Measurements from ENCODE around the gene IL12B. TPM values are rescaled to one million over a fixed set of nuclear protein-coding genes. Genes with fewer than 3 reads are reported as not detected.

IL12B gene
- total and polyA plus RNA-seq, 2 of the 4 experiments (the other 2 are of a cell fraction), result 0.03 TPM; not detected in 1

DNA sequence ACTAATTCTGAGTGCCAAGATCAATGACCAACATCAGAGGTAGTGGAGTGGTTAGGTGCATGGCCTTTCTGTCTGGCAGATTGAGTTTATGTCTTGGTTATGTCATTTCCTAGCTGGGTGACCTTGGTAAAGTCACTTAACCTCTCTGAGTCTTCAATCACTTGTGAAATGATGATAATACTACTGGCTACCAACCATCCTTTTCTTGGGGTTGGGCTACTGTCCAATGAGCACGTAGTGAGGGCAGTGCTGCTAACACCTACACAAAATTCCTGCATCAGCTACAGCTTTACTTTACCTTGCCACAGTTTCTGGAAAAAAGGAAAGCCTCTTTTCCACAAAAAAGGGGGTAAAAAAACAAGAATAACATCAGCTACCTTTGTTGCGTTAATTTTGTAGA, 12.4 kb downstream of the IL12B start:
- H2AFZ ChIP-seq (replicated peaks; ENCODE audit: low read length, poor library complexity), result no peak overlapping the region
- H4K5ac ChIP-seq (ENCODE audit: low read depth, low read length), result no peak overlapping the region
- no peak overlapping the region for H3K9ac ChIP-seq (ENCODE audit: low read depth, low read length)
- no peak overlapping the region for H3K27ac ChIP-seq (ENCODE audit: insufficient read depth, low read length)
- no peaks in the 10 kb centered on the region for H3K79me1 ChIP-seq (ENCODE audit: low read depth in 1 of 2, low read length in 2 of 2)
- H2BK120ac ChIP-seq (ENCODE audit: low read depth, low read length), result no peak overlapping the region
- H4K8ac ChIP-seq (ENCODE audit: low read depth in 2 of 2, low read length in 2 of 2), result no peak overlapping the region
- H2AK9ac ChIP-seq (replicated peaks; ENCODE audit: low read depth, low read length, poor library complexity), result no peak overlapping the region
- dilution Hi-C loops (cut with HindIII; ENCODE audit: low sequenced_read_pairs, unreplicated experiment) (no loop called here), in situ Hi-C loops (cut with MboI; ENCODE audit: low sequenced_read_pairs) (no loop called here), intact Hi-C loops (cut with micrococcal nuclease) (loop anchor here (2.0 kb wide), 1 partner anchor 161 kb away; no protein-coding TSS in a partner anchor)
- POLR2A ChIA-PET (ENCODE audit: unreplicated experiment), result no interaction called here
- no peak overlapping the region for H3K18ac ChIP-seq (ENCODE audit: low read depth, low read length)
- ATAC-seq (ENCODE audit: low read depth) (no peak), DNase-seq (no peak)
- BruUV-seq (replicated peaks), result no TSS peak
- H3K9me3 ChIP-seq (ENCODE audit: control insufficient read depth, insufficient read depth, low read length), result no peaks in the 10 kb centered on the region
- no peak overlapping the region for H2AK5ac ChIP-seq (ENCODE audit: low read depth, low read length)
- no peak overlapping the region for H3K14ac ChIP-seq (replicated peaks; ENCODE audit: low read depth, low read length)
- H2BK5ac ChIP-seq (ENCODE audit: low read depth, low read length, poor library complexity, severe bottlenecking), result no peak overlapping the region
- no peak overlapping the region for H3K56ac ChIP-seq (ENCODE audit: extremely low read depth, insufficient read depth, low read length)
- H4K20me1 ChIP-seq (ENCODE audit: insufficient read depth, low read length), result no peaks in the 10 kb centered on the region
- no peak overlapping the region for H4K91ac ChIP-seq (ENCODE audit: insufficient read depth, low read depth, low read length)
- H3K36me3 ChIP-seq (ENCODE audit: control insufficient read depth, insufficient read depth, low read length), result no peaks in the 10 kb centered on the region
- H3K4me2 ChIP-seq (ENCODE audit: low read depth, low read length), result no peak overlapping the region
- H3K27me3 ChIP-seq (ENCODE audit: control insufficient read depth, insufficient read depth, low read length), result peaks cover 4% of the 10 kb centered on the region
- CTCF ChIA-PET, result interaction anchor here (1.2 to 1.7 kb wide), 3 partner anchors 27 to 211 kb away, joined by 3 to 6 read pairs (median 4); no protein-coding TSS in a partner anchor
- 0 out of 2 replicates have a peak, but pooled peaks cover 3% of the 10 kb centered on the region for H3K9me1 ChIP-seq (ENCODE audit: insufficient read depth, low read length)
- no peak overlapping the region for H3K4ac ChIP-seq (ENCODE audit: low read depth, low read length)
- no peak overlapping the region for H3K4me3 ChIP-seq (ENCODE audit: insufficient read depth, low read depth, low read length)
- H2BK15ac ChIP-seq (ENCODE audit: low read depth, low read length), result no peak overlapping the region
- no peak overlapping the region for H3K23ac ChIP-seq (ENCODE audit: low read depth, low read length)
- no peak overlapping the region for H2BK20ac ChIP-seq (ENCODE audit: low read depth, low read length)
- TF ChIP-seq FOS (IDR thresholded peaks at IDR 0.05; ENCODE audit: low read depth, low read length), result no peak
- no peak for TF ChIP-seq RCOR1 (IDR thresholded peaks at IDR 0.05; ENCODE audit: insufficient replicate concordance, low read length)
- TF ChIP-seq, protein P1, sequence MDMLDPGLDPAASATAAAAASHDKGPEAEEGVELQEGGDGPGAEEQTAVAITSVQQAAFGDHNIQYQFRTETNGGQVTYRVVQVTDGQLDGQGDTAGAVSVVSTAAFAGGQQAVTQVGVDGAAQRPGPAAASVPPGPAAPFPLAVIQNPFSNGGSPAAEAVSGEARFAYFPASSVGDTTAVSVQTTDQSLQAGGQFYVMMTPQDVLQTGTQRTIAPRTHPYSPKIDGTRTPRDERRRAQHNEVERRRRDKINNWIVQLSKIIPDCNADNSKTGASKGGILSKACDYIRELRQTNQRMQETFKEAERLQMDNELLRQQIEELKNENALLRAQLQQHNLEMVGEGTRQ (IDR thresholded peaks at IDR 0.05; ENCODE audit: low read depth, low read length), result no peak
- TF ChIP-seq NFE2L2 (IDR thresholded peaks at IDR 0.05; ENCODE audit: low read depth, low read length), result no peak
- TF ChIP-seq MAZ (IDR thresholded peaks at IDR 0.05; ENCODE audit: borderline replicate concordance, low read depth, low read length), result no peak
- TF ChIP-seq SMC3 (IDR thresholded peaks at IDR 0.05; ENCODE audit: low read depth, low read length), result no peak
- TF ChIP-seq BHLHE40 (IDR thresholded peaks at IDR 0.05; ENCODE audit: low read depth, low read length), result no peak
- TF ChIP-seq MAFK (IDR thresholded peaks at IDR 0.05; ENCODE audit: low read depth, low read length), result no peak
- TF ChIP-seq CEBPB (IDR thresholded peaks at IDR 0.05; ENCODE audit: low read depth, low read length), result no peak
- TF ChIP-seq ELK1 (IDR thresholded peaks at IDR 0.05; ENCODE audit: borderline replicate concordance, low read depth, low read length), result no peak
- TF ChIP-seq CHD1 (IDR thresholded peaks at IDR 0.05; ENCODE audit: low read depth, low read length), result no peak
- no CpG with 5 or more reads among the region's 2 CpGs for WGBS, 2 experiments (ENCODE audit: extremely low coverage in 2 of 2, insufficient read length in 1 of 2)
- H3K4me1 ChIP-seq (ENCODE audit: control insufficient read depth, insufficient read depth, low read length), result no peaks in the 10 kb centered on the region

All from IMR-90 (cell line).